GM19099 (cell line): Measurements from ENCODE around the gene DCHS2.
A peak's percentile ranks its signal among the peaks of the same experiment; 100 is the strongest.

ENCODE experiments used
- POLR2A ChIP-seq: IDR thresholded peaks from 3 replicates; pipeline ENCODE4 v1.6.1; 2011; ENCODE audit warnings: low read depth; ENCODE audit not compliant: insufficient read length; ENCODE audit errors: extremely low read depth

DCHS2 gene, protein sequence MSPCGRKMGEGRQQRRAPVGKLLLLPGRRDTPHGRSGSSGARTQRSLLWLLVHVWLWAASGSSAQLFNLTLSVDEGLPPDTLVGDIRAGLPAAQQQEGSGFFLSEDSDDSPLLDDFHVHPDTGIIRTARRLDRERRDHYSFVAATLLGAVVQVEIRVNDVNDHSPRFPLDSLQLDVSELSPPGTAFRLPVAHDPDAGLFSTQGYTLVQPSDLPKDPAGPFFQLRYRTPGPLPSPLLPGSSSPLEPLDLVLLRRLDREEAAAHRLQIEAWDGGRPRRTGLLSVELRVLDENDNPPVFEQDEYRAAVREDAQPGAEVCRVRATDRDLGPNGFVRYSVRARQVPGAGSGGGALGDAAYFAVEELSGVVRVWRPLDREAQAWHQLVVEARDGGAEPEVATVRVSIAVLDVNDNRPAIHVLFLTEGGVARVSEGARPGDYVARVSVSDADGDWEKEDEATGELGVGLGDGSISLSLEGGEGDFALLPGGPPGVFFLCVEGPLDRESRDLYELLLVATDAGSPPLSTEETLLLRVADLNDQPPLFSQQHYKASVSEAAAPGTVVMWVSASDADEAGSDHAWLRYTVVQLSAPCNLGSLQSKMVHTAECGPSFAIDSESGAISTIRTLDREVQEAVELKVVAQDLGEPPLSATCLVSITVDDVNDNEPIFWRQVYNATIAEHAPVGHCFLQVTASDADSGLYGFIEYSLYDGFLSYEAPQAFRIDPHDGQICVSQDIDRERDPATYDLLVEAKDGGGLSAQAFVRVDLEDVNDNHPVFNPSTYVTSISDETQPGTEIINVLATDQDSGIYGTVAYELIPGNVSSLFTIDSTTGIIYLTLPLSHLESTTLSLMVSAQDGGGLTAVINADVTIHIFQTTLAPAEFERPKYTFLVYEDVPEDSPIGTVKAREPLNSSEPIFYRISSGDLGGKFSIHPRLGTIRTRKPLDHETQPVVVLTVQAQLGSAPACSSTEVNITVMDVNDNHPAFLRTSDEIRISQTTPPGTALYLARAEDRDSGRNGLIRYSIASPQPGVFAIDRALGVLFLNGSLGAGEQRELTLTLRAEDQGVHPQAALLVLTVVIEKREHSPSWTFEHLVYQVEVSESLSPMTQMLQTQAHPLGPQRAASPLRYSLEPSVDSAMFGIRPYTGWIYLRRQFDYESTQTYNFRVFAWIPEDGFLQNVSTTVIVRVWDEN (N-terminal part only)

DNA sequence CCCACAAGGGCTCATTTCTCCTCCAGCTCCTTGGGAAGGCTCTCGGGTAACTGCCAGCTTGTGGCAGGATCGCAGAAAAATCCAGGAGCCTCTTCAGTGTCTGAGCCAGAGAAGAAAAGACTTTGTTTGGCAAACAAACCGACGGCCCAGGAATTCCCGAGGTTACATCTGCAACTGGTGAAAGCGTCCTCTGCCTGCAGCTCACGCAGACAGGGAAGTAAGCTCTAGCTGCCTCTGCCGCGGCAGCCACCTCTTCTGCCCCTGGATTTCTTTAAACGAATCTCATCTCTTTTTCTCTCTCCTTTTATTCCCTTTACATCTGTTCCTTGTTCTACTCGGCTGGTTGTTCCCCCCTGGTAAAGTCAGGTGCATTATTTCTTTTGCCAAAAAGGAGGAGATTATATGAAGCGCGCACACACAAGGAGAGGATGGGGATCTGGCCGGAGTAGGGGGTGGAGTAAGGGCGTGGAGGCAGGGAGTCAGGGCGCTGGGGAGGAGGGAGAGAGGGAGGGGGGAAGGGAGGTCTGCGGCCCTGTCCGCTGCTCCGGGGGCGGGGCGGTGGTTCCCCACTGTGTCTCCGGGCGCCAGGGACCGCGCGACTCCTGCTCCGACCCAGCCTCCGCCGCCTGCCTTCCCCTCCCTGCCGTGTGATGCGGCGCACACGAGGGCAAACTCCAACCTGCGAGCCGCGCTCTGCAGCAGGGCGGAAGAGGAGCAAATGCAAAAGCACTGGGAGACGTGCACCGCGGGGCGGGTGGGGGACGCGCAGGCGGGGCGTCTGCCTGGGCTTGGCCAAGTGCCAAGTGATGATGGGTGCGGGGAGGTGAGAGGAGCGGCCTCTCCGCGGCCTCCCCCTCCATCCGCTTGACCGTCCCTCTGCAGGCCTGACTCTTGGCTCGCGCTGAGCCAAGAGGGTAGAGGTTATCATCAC, at the start of gene DCHS2:
Gene DCHS2, minus strand, starts transcription at position 459 of the 931 bp plus-strand sequence. Its CDS starts 444 bp downstream, at position 15.
- TF ChIP-seq POLR2A, result peak; percentile 46

DNA sequence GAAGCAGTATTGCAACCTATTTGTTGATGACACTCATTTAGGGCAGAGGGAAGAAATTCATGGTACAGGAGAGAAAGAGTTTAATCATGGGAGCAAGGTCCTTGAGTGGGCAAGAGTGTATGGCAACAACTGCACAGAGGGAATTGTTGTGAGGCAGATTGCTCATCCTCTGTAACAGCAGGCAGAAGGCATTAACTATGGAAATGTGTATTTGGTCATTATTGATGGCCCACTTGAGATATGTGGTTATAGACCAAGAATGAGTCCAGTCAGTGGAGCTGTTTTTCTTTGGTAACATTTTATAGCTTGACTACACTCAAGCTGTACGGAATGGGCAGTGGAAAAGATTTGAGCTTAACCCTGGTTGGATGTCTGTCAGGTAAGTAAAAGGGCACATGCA, 42.7 kb upstream of the DCHS2 start:
- TF ChIP-seq POLR2A, result no peak

DNA sequence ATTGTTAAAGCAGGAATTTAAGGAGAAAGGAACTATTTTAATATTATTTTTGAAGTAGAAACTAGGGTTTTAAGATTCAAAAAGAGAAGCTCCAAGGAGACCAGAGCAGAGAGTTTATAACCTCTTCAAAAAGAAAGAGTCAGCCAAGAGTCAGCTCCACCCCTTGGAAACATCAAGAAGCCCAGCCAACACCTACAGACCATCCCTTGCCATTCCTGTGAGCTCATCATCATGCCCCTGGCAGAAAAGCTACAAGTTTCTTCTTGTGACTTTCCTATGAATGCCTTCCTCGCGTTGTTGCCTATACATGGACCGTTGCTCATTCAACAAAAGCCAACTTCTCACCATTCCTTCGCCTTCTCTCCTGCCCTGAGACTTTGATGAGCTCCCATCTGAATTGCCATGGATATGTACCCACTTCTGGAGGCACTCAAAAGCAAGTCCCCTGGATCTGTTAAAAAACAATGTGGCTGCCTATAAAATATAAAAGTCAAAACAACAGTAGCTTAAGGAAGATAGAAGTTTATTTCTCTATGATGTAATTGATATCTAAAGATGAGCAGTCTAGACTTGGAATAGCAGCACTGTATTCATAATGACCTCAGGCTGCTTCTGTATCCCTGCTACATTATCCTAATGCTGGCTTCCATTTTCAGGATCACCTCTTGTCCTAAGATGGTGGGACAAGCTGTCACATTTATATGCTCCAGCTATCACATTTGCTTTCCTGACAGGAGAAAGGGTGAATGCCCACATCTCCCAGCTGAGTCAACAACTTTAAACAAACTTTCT, 38.3 kb upstream of the DCHS2 start:
- no peak for TF ChIP-seq POLR2A

DNA sequence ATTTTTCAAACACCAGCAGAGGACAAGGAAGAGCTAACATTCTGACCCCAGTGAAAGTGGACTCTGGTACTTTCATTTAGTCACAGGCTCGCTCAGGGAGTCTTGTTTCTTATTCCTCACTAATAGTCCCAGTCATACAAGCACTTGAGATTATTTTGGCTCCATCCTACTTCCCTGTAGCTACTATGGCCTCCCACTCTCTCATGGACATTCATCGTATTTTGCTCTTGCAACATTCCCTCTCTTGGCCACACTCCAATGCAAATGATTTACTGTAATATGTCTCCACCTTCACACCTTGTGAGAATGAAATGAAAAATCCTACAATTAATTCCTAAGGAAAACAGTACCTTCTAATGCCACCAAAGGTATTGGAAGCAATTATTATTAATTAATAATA, 37.3 kb upstream of the DCHS2 start:
- TF ChIP-seq POLR2A, result no peak

DNA sequence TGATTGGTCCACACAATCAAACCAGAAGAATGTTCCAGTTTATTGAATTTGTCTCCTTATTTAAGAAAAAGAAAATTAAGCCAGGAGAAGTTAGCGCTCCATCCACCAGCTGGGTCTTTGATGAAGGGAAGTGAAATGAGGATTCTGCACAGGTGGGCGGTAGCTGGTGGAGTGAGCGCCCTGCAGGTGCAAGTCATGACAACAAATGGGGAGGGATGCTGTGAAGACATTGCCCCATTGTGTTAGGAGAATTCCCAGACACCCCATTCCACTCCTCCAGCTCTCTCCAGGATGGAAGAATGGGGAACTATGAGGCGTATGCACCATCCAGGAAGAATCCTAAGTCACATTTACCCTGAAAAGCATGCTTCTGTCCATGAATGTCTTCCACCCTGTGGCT, 35.7 kb upstream of the DCHS2 start:
- TF ChIP-seq POLR2A, result no peak

DNA sequence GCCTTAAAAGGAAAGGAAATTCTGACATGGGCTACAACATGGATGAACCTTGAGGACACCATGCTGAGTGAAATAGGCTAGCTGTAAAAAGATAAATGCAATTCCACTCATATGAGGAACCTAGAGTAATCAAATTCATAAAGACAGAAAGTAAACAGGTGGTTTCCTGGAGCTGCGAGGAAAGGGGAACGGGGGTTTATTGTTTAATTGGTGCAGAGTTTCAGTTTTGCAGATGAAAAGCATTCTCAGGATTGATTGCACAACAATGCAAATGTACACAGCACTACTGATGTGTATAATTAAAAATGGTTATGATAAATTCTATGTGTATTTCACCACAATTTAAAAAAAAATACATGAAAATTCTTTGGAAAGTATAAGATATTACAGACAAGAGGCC, 34.6 kb upstream of the DCHS2 start:
- no peak for TF ChIP-seq POLR2A

DNA sequence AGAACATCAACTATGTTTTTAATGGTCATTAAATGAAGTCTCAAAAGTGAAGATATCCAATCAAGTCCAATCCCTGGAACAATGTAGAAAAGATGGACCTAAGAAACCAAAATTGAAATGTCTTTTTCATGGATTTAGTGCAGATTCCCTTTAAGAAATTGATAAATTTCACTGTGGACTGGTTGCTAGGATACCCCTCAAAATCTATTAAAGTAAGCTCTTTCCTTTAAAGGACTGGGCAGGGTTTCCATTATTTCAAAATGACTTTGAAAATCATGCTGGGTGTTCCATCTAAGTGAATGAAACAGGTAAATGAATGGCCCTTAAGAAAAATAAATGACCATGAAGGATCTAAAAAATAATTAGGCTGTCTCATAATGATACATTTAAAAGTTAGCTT, 30.0 kb upstream of the DCHS2 start:
- TF ChIP-seq POLR2A, result no peak

DNA sequence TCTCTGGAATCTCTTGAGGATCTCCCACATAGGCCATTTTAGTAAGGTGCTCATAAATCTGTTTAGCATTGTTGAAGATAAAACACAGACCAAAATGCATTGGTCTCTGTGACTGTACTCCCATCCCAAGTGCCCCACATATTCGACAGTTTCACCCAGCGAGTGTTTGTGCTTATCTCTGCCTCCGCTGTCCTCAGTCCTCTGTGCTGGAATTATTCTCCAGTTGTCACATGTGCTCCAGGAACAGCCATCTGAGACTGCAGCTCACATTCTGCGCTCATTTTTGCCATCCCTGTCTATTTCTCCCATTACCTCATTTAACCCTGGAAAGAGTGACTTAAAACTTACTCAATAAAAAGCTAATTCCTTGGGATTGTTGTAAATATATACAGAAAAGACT, 27.6 kb upstream of the DCHS2 start:
- no peak for TF ChIP-seq POLR2A

DNA sequence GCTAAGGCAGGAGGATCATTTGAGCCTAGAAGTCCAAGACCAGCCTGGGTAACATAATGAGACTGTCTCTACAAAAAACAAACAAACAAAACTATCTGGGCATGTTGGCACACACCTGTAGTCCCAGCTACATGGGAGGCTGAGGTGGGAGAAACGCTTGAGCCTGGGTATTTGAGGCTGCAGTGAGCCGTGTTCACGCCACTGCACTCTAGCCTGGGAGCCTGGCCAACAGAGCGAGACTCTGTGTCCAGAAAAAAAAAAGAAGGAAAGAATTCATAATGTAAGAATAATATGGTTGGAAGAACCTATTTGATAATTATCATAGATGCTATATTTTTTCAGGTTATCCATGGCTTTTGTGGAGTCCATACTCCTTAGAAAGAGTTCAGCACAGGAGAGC, 26.0 kb upstream of the DCHS2 start:
- TF ChIP-seq POLR2A, result no peak

DNA sequence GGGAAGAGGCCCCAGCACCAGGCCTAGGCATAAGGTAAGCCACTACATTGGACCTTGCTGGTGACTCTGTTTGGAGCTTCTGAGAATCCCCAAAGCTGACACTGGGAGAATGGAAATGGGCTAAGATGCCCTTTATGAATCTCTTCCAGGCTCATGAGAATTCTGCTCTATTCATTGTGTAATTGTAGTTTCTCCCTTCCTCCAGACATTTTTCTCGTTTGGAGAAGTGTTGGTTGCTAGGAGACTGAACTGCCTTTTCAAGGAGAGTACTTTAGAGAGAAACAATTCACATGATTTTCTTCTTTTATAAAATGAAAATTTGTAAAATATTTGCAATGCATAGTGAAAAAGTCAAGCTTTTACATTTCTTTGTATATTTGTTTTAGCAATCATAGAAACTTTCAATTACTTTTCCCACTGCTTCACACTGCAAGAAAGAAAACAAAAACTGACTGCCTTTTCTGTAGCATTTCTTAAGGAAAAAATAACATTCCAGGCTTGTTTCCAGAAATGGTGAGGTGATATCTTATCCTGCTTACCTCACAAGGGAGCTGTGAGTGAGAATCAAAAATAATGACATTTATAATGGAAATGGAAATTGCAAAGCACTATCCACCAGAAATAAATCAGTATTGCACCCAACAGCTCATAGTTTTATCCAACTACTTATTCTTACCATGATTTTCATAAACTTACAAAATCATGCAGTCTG, 24.9 kb upstream of the DCHS2 start:
- TF ChIP-seq POLR2A, result no peak

DNA sequence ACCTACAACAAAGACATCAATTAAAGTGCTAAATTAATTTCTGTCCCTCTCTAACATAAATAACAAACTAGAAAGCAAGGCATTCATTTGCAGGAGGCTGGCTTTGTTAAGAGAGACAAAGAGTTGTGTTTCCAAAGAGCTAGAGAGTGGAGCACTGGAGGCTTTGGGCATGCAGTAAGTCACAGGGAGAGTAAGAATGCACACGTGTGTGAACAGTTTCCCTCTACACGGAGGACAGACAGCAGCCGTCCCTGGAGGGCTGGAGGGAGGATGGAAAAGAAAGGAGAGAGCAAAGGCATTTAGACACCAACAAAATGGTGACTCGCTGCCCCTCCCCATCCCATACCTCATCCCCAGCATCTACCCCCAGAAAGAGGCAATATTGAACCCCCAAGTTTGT, 20.4 kb upstream of the DCHS2 start:
- TF ChIP-seq POLR2A, result no peak

DNA sequence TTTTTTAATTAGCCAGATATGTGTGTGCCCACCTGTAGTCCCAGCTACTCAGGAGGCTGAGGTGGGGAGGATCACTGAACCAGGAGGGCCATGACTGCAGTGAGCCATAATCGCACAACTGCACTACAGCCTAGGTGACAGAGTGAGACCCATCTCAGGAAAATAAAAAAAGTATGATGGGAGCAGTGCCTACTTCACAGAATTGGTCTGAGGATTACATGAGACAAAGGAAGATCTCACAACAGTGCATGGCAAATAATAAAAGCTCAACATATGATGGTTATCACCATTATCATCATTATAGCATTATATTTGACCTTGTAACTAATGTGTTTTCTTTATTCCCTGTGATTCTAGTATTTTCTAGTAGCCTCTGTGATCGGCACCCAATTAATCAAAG, 19.9 kb upstream of the DCHS2 start:
- no peak for TF ChIP-seq POLR2A

DNA sequence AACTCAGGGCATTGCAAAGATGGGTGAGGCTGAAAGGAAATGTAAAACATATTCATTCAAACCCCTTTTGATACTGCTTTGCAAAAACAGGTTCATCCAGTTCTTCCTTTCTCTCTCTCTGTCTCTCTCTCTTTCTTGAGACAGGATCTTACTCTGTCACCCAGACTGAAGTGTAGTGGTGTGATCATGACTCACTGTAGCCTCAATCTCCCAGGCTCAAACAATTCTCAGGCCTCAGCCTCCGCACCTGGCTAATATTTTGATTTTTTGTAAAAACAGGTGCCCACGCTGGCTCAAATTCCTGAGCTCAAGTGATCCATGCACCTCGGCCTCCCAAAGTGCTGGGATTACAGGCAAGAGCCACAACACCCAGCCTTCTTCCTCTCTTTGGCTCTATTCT, 15.6 kb upstream of the DCHS2 start:
- no peak for TF ChIP-seq POLR2A
